Fibroblast of mammary gland (primary cell): ENCODE results near the gene UTP11.

Experiments
- DNase-seq: peaks from one replicate; pipeline ENCODE4 v3.0.0-alpha.2; 2010; ENCODE audit warnings: low read depth
- H3K4me3 ChIP-seq: 2 replicates; pipeline ENCODE4 v1.5.1; 2011; ENCODE audit warnings: low read depth, mild to moderate bottlenecking, low read length, moderate library complexity; ENCODE audit not compliant: control insufficient read depth
- TF ChIP-seq, protein P1 (sequence below): conservative IDR thresholded peaks from 2 replicates; pipeline ENCODE4 v1.5.1; 2011; ENCODE audit warnings: low read depth, low read length, inconsistent platforms; ENCODE audit not compliant: control insufficient read depth, insufficient read depth

Gene UTP11

DNA sequence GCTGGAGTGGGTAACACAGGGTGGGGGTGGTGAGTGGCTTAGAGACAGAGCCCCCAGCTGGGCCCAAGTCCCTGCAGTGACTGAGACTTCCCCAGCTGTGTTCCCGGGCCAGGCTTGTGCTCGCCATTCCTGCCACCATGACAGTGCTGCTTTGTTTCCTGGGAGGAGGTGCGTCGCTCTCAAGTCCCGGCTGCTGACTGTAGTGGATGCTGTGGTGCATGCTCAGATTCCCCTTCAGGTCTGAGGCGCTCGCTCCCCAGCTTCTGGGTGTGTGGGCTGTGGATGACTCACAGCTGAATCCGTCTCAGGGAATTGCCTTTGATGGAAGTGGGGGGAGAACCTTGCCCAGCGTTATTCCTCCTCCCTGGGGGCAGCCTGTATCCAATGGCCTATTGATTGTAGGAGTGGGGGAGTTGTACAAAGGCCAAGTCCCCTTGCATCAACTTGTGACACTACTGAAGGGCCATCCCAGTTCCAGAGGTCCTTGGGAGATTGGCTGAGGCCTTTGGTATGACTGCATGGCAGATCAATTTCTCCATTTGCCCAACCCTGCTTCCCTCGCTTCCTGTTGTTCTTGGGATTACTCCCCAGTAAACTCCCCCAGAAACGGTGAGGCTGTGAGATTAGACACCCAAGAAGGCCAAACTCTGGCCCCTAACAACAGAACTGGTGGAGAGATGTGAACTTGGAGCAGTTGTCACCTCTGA is 51.8 kb downstream of the UTP11 start:
- DNase-seq: peak; percentile 82
- H3K4me3 ChIP-seq: no peak overlapping the region
- TF ChIP-seq, protein P1, sequence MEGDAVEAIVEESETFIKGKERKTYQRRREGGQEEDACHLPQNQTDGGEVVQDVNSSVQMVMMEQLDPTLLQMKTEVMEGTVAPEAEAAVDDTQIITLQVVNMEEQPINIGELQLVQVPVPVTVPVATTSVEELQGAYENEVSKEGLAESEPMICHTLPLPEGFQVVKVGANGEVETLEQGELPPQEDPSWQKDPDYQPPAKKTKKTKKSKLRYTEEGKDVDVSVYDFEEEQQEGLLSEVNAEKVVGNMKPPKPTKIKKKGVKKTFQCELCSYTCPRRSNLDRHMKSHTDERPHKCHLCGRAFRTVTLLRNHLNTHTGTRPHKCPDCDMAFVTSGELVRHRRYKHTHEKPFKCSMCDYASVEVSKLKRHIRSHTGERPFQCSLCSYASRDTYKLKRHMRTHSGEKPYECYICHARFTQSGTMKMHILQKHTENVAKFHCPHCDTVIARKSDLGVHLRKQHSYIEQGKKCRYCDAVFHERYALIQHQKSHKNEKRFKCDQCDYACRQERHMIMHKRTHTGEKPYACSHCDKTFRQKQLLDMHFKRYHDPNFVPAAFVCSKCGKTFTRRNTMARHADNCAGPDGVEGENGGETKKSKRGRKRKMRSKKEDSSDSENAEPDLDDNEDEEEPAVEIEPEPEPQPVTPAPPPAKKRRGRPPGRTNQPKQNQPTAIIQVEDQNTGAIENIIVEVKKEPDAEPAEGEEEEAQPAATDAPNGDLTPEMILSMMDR: no peak

DNA sequence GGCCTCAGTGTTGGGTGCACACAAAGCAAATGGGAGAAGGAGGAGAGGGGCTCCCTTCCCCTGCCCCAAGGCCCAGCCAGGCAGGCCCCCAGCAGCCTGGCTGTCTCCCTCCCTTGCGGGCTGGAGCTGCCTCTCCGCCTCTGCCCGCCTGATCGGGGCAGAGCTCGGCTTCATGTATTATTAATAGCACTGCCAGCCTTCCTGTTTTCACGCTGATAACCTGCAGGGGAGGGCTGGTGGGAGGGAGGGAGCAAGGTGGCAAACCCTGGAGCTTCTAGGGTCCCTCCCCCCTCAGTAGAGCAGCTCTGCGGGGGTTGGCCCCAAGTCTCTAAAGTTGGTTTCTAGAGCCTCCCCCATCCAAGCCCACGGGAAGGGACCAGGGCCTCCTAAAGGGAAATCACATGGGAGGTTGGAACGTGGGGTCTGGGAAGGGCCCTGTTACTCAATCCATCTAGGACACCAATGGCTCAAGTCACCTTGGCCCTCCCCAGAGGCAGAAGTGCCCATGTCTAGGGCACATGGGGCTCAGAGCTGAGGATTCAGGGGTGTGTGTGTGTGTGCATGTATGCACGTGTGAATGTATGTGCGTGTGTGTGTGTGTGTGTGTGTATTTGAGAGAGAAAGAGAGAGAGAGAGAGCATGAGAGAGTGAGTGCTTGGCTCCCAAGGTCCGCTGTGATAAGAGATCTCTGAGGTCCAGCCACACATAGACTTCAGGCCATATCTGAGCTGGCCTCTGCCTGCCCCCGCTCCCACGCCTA is 55.9 kb downstream of the UTP11 start:
- TF ChIP-seq, protein P1: no peak
- no peak for DNase-seq
- H3K4me3 ChIP-seq: no peak overlapping the region

DNA sequence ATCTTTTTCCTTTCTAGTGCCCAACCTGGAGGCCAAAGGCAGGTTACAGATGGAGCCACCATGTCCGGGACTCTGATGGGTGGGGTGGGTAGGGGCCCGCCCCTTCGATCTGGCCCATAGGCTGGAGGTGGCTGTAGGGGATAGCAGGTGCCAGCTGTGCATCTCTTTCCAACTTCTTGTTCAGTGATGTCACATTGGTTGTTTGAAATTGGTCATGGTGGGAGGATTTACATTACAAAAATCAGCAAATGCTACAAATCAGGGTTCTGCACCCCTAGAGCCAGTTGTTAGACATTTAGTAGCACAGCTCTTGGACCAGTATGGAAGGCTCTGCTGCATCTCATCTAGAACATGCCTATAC is 56.4 kb downstream of the UTP11 start:
- TF ChIP-seq, protein P1: no peak
- H3K4me3 ChIP-seq: no peak overlapping the region
- DNase-seq: no peak

DNA sequence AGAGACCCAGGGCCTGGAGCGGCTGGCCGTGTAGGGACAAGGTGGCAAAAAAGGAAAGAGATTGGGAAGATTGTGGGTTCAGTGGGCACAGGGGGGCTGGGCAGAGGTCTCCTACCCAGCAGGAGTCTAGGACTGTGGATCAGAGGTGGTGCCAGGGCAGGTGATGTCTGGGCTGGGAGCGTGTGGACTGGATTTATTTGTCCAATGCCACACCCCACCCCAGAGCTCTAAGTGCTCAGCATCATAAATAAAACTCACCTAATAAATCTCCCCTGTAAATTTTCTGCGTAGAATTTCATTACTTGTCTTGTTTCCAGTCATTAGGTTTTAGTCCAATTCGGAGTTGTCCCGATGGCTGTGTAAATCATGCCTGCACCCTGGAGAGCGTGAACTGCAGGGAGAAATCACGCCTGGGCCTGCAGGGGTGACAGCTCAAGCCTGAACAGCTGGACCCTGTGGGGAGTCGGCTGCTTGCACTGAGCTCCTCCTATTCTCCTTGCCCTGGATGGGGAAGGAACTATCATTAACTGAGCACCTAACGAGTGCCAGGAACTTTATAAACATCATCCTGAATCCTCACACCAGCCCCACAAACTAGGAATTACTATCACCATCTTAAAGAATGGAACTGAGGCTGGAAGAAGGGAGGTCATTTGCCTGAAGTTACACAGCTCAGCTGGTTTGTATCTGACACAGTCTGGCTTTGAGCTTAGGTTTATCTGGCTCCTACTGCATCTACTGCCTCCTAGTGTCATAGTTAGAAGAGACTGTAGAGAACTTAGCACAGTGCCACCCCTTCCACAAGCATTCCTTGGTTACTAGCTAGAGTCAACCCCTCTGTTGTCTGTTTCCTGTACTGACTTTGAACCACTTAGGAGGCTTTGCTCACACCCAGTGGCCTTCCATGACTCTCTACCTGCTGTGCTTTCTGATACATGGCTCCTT is 59.0 kb downstream of the UTP11 start:
- TF ChIP-seq, protein P1: peak; percentile 62
- no peak overlapping the region for H3K4me3 ChIP-seq
- peak; percentile 57 for DNase-seq

DNA sequence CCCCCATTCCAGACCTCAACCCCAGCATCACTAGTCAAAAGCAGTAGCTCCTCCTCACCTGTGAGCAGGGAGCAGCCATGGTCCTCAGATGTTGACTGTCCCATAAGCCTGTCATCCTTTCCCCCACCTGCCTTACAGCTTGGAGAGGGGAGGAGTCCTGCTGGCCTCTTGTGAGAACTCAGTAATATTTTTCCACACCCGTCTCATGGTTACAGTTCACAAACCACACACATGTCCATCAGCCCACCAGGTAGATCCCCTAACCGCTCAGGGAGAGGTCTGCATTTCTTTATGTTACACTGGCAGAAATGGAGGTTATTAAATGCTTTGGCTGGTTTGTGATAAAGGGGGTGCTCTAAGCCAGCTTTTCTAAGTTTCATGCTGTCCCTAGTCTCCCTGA is 60.3 kb downstream of the UTP11 start:
- TF ChIP-seq, protein P1: no peak
- no peak for DNase-seq
- no peak overlapping the region for H3K4me3 ChIP-seq

DNA sequence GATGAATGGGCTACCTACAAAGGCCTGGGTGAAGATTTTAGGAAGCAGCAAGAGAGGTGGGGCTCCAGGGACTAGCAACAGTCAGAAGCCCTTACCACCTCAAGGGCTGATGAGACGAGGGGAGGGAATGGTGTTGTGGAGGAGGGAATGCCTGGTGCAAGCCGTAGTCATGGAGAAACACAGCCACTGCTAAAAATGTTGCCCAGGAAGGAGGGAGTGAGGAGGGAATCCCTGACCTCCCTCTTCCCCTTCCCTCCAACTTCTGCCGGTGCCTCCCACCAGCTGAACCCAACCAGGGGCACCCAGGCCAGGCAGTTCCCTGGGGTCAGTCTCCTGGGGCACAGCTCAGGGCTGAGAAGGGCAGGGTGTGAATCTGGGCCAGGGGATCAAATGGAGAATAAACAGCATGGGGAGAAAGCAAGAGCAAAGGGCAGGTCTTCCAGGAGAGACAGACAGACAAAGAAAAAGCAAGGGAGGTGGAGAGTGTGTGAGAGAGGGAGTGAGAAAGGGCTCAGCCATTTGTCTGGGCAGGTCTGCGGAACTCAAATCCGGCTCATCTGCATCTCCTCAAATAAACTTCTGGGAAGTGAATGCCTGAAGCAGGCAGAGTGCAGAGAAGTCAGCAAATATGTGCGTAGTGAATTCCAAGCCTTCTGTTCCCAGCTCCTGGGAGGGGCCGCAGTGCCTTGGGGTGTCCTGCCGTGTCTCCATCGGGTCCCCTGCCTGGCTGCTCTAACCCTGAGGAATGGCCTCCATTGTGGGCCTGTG is 61.2 kb downstream of the UTP11 start:
- H3K4me3 ChIP-seq: no peak overlapping the region
- no peak for DNase-seq
- TF ChIP-seq, protein P1: no peak
